NCI-H1930 (cell line): Measurements from ENCODE around the gene LBX2.

Source experiments
- DNase-seq, 2 experiments: peaks; one replicate each; lab custom pipeline; 2025; lab: John Stamatoyannopoulos, UW

Gene LBX2

GRCh38 chr2:74457129-74457548, 42.3 kb downstream of the LBX2 start:
- DNase-seq, result no peak

DNA sequence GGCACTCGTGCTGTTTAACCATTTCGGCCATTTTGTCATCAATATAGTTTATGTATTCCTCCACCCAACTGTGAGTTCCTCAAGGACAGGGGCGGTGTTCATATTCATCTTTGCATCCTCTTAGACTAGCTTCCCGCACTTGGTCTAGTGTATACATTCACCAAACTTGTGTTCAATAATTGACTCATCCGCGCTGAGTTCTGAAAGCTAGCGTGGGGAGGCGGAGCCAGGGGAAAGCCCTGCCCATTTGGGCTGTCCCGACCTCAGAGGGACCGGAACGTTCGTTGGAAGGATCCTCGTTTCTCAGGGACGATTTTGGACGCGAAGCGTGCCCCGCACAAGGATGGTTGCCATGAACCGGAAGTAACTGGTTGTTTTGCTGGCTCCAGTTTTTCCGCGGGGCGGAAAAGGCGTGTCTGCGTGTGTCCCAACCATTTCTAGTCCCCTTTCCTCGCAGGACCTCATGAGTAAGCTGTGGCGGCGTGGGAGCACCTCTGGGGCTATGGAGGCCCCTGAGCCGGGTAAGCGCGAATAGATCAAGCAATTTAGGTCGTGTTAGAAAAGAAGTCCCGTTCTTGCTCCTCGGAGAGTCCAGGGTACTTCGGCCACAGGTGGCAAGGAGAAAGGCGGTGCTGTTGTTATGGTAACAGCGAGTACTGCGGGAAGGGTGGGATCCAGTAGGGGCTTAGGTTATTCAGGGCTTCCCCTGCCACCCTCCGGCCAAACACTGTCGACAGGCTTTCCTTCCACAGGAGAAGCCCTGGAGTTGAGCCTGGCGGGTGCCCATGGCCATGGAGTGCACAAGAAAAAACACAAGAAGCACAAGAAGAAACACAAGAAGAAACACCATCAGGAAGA, 44.5 kb downstream of the LBX2 start, which contains the start of gene INO80B:
TSS of gene INO80B (plus strand) at position 434 of the 858 bp plus-strand sequence. CDS start at position 464, 30 bp downstream.
- DNase-seq, result peak; percentile 93 to 97

DNA sequence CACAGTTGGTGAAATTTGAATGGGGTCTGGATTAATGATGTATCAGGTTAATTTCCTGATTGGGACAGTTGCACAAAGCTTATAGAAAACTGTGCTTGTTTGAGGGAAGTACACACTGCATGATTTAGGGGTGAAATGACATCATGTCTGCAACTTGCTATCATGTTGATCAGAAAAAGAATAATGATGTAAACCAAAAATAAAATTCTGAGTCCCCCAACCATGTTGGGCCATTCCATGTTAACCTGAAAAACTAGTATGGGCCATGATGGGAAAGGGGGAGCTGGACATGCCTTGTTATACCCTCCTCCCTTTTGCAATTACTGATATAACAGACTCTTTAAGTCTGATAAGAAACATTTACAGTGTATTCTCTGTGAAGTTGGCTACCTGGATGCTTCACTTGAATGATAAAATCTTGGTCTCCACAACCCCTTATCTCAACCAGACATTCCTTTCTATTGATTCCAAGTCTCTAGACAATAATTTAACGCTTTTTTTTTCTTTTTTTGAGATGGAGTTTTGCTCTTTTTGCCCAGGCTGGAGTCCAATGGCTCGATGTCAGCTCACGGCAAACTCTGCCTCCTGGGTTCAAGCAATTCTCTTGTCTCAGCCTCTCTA, 48.7 kb downstream of the LBX2 start:
- DNase-seq, result no peak

GRCh38 chr2:74448771-74449170, 50.6 kb downstream of the LBX2 start:
- no peak for DNase-seq
